HT1080 (cell line): ENCODE measurements around the gene COQ3. TPM values are rescaled to one million over a fixed set of nuclear protein-coding genes. Genes with fewer than 3 reads are reported as not detected.
A peak's percentile ranks its signal among the peaks of the same experiment; 100 is the strongest.

Experiments used
- DNase-seq: peaks from one replicate; pipeline ENCODE4 v3.0.0-alpha.2; 2015; ENCODE audit warnings: low read depth
- polyA plus RNA-seq, 2 experiments: library from polyadenylated mRNA; depleted of rRNA; stranded (reverse); fragments of >200 nt; gene quantifications; 2 replicates each; pipeline ENCODE4 v1.2.3, GENCODE V29; 2015
- total RNA-seq: library from RNA; depleted of rRNA; stranded (reverse); fragments of >200 nt; shearing (Covaris generic); gene quantifications from 2 replicates; pipeline ENCODE4 v1.2.3, GENCODE V29; 2014; rRNA removed

COQ3 gene
- 12.1 and 15.3 TPM in 2 replicates for total RNA-seq
- polyA plus RNA-seq (2015; cell fraction: cytosol; rRNA removed), result 18.0 and 19.5 TPM in 2 replicates
- polyA plus RNA-seq (2015; cell fraction: nucleus; rRNA removed), result 16.7 and 20.1 TPM in 2 replicates

GRCh38 chr6:99393698-99394531 lies at the start of gene COQ3:
COQ3 (minus strand) TSS chr6:99394195; CDS start chr6:99394179, 16 bp downstream.
- DNase-seq, result peak; percentile 82

DNA sequence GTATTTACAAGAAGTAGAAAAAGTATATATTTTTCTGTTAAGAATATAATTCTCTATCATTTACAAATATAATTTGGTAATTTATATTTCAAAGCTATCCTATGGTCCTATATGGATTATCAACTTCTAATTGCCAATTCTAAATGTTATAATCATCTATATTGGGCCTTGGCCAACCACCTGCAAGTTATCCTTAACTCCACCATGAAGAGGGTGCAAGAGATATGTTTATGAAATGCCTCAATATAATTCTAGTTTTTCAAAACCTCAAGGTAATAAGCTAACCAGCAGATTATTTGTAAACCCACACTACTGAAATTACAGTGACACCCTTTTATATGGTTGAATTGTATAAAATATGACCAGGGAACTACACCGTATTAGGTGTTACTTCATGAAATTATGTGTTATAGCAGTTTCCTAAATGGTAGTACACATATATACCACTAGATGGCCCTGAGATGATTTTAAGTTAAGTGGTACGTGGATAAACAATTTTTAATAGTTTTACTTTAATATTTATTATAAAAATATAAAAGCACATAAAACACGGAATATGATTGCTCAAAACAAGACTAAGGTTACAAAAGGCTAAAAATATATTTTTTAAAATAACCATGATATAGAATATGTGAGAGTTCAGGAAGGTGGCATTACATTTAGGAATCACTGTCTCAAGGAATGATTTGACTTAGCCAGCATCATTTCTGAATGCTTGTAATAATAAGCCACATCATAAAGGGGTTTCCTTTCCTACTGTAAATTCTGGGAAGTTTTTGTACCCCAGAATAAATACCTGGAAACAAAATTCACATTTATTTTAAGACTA lies 40.9 kb upstream of the COQ3 start:
- peak; percentile 9 for DNase-seq

DNA sequence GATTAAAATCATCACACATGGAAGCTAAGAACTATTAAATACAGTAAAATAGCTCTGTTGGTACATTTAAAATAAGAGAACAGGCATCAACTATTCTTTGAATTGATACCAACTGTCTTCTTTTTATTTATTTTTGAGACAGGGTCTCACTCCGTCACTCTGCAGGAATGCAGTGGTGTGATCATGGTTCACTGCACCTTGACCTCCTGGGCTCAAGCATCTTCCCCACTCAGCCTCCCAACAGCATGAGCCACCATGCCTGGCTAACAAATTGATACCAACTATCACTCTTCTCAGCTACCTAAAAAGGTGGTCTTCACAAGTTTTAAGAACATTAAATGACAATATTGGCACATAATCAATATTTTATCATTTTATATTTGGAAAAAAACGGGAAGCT lies 38.9 kb upstream of the COQ3 start:
- DNase-seq, result no peak

DNA sequence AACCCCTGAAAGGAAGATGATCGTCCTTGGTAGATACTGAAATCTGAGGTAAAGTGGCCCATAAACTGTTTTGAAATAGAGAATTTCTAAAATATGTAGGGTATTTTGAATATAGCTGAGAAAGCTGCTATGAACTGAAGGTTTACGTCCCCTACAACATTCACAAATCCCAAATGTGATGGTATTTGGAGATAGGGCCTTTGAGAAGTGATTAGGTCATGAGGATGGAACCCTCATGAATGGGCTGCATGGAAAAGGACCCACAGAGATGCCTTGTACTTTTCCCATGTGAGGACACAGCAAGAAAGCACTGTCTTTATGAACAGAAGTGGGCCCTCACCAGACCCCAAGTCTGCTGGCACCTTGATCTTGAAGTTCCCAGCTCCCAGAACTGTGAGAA lies 37.9 kb upstream of the COQ3 start:
- no peak for DNase-seq

DNA sequence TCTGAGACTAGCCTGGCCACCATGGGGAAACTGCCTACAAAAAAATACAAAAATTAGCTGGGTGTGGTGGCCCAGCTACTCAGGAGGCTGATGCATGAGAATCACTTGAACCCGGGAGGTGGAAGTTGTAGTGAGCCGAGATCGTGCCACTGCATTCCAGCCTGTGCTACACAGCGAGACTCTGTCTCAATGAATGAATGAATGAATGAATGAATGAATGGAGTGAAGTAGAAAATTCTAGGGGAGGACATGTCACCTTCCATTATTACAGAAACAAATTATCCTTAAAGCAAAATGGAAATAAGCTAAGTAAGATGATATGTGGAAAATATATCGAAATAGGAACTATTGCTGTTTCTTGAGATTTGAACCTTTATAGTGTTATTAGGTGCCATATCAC lies 34.0 kb upstream of the COQ3 start:
- no peak for DNase-seq

DNA sequence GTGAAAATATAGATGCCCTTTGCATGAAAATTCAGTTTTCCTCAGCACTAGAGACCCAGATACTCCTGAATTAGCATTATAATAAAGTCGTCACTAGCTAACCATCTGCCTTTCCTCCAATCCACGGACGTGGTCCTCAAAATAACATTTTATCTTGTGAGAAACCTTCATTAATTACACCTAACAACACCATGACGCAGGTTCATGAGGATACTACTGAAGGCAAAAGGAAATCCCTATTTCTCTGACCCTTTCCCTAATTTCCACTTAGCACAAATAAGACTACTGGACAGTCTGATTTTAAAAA lies 32.4 kb upstream of the COQ3 start:
- no peak for DNase-seq

DNA sequence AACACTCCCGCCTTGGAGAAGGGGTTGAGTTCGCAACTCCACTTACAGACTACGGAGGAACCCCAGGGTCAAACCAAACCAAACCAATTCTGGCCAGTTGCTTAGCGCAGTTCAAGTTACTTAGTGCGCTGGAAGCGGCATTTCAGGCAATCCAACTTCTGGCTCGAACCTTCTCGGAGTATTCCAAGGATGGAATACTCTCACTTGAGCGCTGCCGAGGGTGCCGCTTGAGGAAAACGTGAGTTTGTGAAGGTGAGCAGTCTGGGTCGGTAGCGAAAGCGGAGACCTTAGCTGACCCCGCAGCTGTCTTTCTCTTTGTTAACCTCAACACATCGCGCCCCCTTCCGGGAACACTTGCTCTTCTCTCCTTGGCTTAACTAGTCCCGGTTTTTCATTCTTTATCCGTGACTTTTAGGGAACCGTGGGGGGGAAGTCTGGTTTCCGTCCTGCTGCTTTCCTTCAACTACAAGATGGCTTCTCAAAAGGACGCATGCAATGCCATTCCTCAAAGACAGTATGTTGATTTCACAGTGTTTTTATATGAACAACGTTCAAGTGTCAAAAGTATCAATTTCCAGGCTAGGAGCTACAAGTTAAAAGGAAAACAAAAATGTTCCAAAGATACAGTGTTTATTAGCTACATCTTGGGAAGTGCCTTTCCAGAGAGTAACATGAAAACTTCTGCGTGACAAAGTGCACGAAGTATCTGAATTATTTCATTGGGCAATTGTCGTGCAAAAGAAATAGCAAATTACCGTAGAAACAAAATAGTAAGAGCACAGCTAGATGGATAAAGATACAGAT lies 31.9 kb upstream of the COQ3 start:
- peak; percentile 92 for DNase-seq

- DNase-seq, result peak; percentile 96
Measured at GRCh38 chr6:99424761-99425646, 31.0 kb upstream of the COQ3 start, which contains the start of gene PNISR. PNISR (minus strand) TSS chr6:99425308; CDS start chr6:99414659, 10,649 bp downstream.

DNA sequence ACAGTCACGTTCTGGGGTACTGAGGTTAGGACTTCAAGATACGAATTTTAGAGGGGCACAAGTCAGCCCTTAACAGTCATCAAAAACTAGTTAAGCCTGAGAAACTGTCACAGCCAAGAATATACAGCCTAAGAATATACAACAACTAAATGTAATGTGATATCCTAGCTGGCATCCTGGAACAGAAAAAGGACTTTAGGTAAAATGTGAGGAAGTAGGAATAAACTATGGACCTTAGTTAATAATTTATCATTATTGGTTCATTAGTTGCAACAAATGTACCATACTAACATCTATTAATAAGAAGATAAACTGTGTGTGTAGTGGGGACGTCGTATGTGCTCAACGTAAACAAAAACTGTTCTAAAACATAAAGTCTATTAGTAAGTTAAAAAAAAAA lies 30.0 kb upstream of the COQ3 start:
- DNase-seq, result no peak

DNA sequence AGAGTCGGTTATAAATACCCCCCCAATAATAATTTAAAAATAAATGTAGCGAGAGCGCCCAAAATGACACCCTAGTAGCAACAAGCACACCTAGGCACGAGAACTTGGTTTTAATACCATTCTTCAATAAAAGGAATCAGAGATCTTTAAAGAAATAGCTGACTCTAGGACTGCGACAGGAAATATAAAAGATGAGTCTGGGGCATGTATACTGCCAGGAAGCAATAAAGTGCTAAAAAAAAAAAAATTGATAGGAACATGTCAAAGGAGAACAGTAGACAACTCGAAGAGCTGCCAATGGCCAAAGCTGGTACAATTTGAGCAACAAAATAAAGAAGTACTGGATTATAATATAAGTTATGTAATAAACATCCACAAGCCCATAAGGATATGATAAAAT lies 28.9 kb upstream of the COQ3 start:
- DNase-seq, result no peak

DNA sequence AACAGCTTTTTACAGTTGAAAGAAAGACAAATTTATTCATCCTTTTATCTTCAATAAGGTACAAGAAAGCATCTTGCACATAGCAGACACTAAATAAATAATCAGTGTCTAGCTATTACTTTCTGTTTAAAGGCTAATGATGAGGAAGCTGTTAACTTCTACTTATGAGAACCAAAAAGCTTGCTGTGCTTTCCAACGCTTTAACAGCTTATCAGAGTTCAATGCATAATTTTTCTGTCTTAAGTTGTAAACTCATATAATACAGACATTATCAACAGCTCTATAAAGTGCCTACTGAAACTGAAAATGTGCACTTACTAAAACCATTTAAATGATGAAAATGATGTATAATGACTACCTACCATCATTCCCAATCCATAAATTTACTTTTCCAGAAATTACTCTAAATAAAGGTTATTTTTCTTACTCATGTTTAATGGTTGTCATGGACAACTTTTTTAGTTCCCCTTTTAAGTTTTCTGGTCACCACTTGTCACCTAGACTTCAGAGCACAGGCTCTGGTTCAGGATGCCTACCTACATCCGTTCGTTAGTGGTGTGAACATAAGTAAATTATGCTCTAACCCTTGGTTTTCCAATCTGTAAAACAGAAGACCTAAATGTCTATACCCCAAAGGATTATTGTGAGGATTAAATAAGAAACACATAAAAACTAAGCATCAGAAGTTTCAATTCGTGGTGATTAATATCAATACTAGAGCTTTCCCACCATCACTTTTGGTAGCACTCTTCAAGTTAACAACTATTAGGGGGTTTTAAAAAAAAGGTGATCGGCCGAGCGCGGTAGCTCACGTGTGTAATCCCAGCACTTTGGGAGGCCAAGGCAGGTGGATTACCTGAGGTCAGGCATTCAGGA lies 23.1 kb upstream of the COQ3 start:
- DNase-seq, result no peak

- DNase-seq, result no peak
Measured at GRCh38 chr6:99416226-99416625, 22.2 kb upstream of the COQ3 start.

GRCh38 chr6:99415446-99415845 lies 21.5 kb upstream of the COQ3 start:
- DNase-seq, result no peak

GRCh38 chr6:99412065-99412464 lies 18.1 kb upstream of the COQ3 start:
- no peak for DNase-seq

- no peak for DNase-seq
Measured at GRCh38 chr6:99409672-99410071, 15.7 kb upstream of the COQ3 start.

GRCh38 chr6:99407076-99407475 lies 13.1 kb upstream of the COQ3 start:
- no peak for DNase-seq

GRCh38 chr6:99402448-99402847 lies 8.5 kb upstream of the COQ3 start:
- DNase-seq, result no peak

- no peak for DNase-seq
Measured at GRCh38 chr6:99397287-99397686, 3.3 kb upstream of the COQ3 start.

DNA sequence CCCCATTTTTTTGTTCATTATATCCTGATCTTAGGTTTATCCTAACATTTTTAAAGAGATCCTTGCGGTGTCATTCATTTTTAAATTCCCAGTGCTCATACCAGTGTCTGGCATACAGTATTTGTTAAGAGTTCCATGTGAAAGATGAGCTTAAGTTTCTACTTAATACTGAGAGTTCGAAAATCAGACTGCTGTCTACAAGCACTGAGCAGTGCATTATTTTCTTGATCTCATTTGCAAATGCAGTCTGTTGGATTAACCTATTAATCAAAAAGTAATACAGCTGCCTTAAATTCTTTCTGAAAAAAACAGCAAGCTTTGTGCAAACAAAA lies 663 bp downstream of the COQ3 start:
- DNase-seq, result no peak

GRCh38 chr6:99390896-99391295 lies 3.1 kb downstream of the COQ3 start:
- no peak for DNase-seq
